Measurements from ENCODE around the gene CCDC8. TPM values are rescaled to one million over a fixed set of nuclear protein-coding genes. Genes with fewer than 3 reads are reported as not detected.

Gene CCDC8
- total RNA-seq, 4 donors from 2014 or later = 2.8 to 7.3 (median 5.0) TPM

- Histone ChIP-seq H3K27ac (peak overlapping the region in 2 of 4 donors; percentile 25 to 43), H3K36me3 (peaks cover 10 to 81% (median 18%) of the 10 kb centered on the region in 3 donors), H3K9me3 (no peaks in the 10 kb centered on the region), H3K4me1 (peaks cover 0 to 22% (median 3%) of the 10 kb centered on the region in 4 donors), H3K4me3 (no peak overlapping the region), H3K27me3 (no peaks in the 10 kb centered on the region)
- TF ChIP-seq EP300 (IDR thresholded peaks at IDR 0.05) (no peak), CTCF (IDR thresholded peaks at IDR 0.05) (no peak), POLR2A (IDR thresholded peaks at IDR 0.05) (no peak)
- 88 to 94% methylated on average over 14 to 18 of the region's 18 CpGs for WGBS, 2 donors
- no peak for DNase-seq (ENCODE audit: low spot score in 2 of 2)
These were observed 22.5 kb downstream of the CCDC8 start for GRCh38 chr19:46390866-46391265.

GRCh38 chr19:46390121-46390858 lies 23.1 kb downstream of the CCDC8 start:
- no peak for DNase-seq (ENCODE audit: low spot score in 2 of 2)
- H3K4me1 ChIP-seq = peaks cover 0 to 22% (median 3%) of the 10 kb centered on the region in 4 donors
- no peaks in the 10 kb centered on the region for H3K27me3 ChIP-seq
- H3K27ac ChIP-seq = peak overlapping the region in 2 of 4 donors; percentile 25 to 43
- H3K9me3 ChIP-seq = no peaks in the 10 kb centered on the region
- H3K36me3 ChIP-seq = peaks cover 10 to 85% (median 18%) of the 10 kb centered on the region in 3 donors
- H3K4me3 ChIP-seq = no peak overlapping the region
- TF ChIP-seq CTCF (IDR thresholded peaks at IDR 0.05) (no peak), EP300 (IDR thresholded peaks at IDR 0.05) (no peak), POLR2A (IDR thresholded peaks at IDR 0.05) (no peak)
- WGBS, 2 donors = 89 to 93% methylated on average over 14 to 16 of the region's 16 CpGs

GRCh38 chr19:46388311-46389095 lies 24.9 kb downstream of the CCDC8 start:
- 89 to 92% methylated on average over 17 to 19 of the region's 25 CpGs for WGBS, 2 donors
- peaks cover 10 to 98% (median 27%) of the 10 kb centered on the region in 3 donors for H3K36me3 ChIP-seq

GRCh38 chr19:46387713-46388130 lies 25.6 kb downstream of the CCDC8 start:
- no peak for TF ChIP-seq CTCF (IDR thresholded peaks at IDR 0.05)
- TF ChIP-seq POLR2A (IDR thresholded peaks at IDR 0.05) = no peak
- TF ChIP-seq EP300 (IDR thresholded peaks at IDR 0.05) = no peak
- no peak for DNase-seq (ENCODE audit: low spot score in 2 of 2)
- no peaks in the 10 kb centered on the region for H3K27me3 ChIP-seq
- H3K36me3 ChIP-seq = peaks cover 10 to 99% (median 28%) of the 10 kb centered on the region in 3 donors
- peaks cover 0 to 18% (median 3%) of the 10 kb centered on the region in 4 donors for H3K4me1 ChIP-seq
- no peak overlapping the region for H3K4me3 ChIP-seq
- WGBS, 2 donors = 93% methylated on average over 10 of the region's 10 CpGs
- H3K27ac ChIP-seq = no peak overlapping the region
- no peaks in the 10 kb centered on the region for H3K9me3 ChIP-seq

More at GRCh38 chr19:46388311-46389095, 24.9 kb downstream of the CCDC8 start:
- Histone ChIP-seq H3K9me3 (no peaks in the 10 kb centered on the region), H3K4me1 (peaks cover 0 to 19% (median 3%) of the 10 kb centered on the region in 4 donors), H3K27ac (no peak overlapping the region), H3K4me3 (no peak overlapping the region), H3K27me3 (no peaks in the 10 kb centered on the region)
- TF ChIP-seq EP300 (IDR thresholded peaks at IDR 0.05) = no peak
- TF ChIP-seq POLR2A (IDR thresholded peaks at IDR 0.05) = no peak
- TF ChIP-seq CTCF (IDR thresholded peaks at IDR 0.05) = no peak
- DNase-seq (ENCODE audit: low spot score in 2 of 2) = peak in 1 of 2 donors; percentile 7

Data from tibial nerve (tissue), 4 donors.